ENCODE results near the gene PRKCB.

DNA sequence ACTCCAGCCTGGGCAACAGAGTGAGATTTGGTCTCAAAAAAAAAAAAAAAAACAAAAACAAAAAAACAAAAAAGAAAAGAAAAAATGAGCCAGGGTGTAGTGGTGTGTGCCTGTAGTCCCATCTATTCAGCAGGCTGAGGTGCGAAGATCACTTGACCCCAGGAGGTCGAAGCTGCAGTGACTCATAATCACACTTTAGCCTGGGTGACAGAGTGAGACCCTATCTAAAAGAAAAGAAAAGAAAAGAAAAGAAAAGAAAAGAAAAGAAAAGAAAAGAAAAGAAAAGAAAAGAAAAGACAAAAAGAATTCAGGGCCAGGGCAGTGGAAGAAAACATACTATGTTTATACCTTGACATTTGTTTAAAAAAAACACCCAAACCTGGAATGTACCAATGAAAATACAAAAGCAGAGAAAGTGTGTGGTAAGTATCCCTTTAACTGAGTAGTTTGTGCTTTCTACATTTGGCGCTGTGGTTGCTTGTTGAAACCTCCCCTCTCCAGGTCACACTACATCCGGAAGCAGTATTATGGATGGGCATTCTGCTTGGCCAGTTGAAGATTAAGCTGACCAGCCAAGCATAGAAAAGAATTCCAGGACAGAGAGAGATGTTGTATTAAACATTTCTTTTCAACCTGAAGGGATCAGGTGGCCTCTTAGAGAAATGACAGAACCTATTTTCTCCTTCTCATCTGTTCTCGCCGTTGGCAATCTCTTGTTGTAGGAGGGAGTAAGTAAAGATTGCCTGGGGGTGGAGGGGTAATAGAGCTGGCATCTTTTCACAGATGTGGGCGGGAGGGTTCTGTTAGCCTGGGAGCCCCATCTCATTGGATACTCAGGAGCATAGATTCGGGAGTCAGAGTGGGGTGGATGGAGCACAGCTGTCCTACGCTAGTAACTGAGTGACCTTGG lies 12.1 kb upstream of the PRKCB start:
- TF ChIP-seq, protein P1, sequence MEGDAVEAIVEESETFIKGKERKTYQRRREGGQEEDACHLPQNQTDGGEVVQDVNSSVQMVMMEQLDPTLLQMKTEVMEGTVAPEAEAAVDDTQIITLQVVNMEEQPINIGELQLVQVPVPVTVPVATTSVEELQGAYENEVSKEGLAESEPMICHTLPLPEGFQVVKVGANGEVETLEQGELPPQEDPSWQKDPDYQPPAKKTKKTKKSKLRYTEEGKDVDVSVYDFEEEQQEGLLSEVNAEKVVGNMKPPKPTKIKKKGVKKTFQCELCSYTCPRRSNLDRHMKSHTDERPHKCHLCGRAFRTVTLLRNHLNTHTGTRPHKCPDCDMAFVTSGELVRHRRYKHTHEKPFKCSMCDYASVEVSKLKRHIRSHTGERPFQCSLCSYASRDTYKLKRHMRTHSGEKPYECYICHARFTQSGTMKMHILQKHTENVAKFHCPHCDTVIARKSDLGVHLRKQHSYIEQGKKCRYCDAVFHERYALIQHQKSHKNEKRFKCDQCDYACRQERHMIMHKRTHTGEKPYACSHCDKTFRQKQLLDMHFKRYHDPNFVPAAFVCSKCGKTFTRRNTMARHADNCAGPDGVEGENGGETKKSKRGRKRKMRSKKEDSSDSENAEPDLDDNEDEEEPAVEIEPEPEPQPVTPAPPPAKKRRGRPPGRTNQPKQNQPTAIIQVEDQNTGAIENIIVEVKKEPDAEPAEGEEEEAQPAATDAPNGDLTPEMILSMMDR (IDR thresholded peaks at IDR 0.05) = no peak
- TF ChIP-seq POLR2A (IDR thresholded peaks at IDR 0.05) = no peak
